ENCODE measurements around the gene TOX3.

Gene TOX3

GRCh38 chr16:52547004-52547833, at the start of gene TOX3:
Gene TOX3, minus strand, starts transcription at chr16:52547143. Its CDS starts 420 bp downstream, at chr16:52546723.
- no peak for DNase-seq

- no peak for DNase-seq
Observed at GRCh38 chr16:52592778-52593177, 45.8 kb upstream of the TOX3 start.

GRCh38 chr16:52591934-52592592, 45.1 kb upstream of the TOX3 start:
- DNase-seq, result no peak

GRCh38 chr16:52591471-52591870, 44.5 kb upstream of the TOX3 start:
- no peak for DNase-seq

- DNase-seq, result no peak
Observed at GRCh38 chr16:52586159-52586558, 39.2 kb upstream of the TOX3 start.

- DNase-seq, result no peak
Observed at GRCh38 chr16:52584354-52585320, 37.7 kb upstream of the TOX3 start.

GRCh38 chr16:52581530-52581929, 34.6 kb upstream of the TOX3 start:
- peak in 1 of 3 donors; percentile 1 for DNase-seq

GRCh38 chr16:52580488-52580887, 33.5 kb upstream of the TOX3 start:
- no peak for DNase-seq

GRCh38 chr16:52578829-52579498, 32.0 kb upstream of the TOX3 start:
- no peak for DNase-seq

- no peak for DNase-seq
Observed at GRCh38 chr16:52578007-52578828, 31.3 kb upstream of the TOX3 start.

GRCh38 chr16:52577130-52577706, 30.3 kb upstream of the TOX3 start:
- no peak for DNase-seq

- DNase-seq, result peak in 1 of 3 donors; percentile 1
Observed at GRCh38 chr16:52573365-52574299, 26.7 kb upstream of the TOX3 start.

- DNase-seq, result peak in 1 of 3 donors; percentile 12
Observed at GRCh38 chr16:52572656-52573055, 25.7 kb upstream of the TOX3 start.

- no peak for DNase-seq
Observed at GRCh38 chr16:52570495-52571091, 23.6 kb upstream of the TOX3 start.

GRCh38 chr16:52569701-52570100, 22.8 kb upstream of the TOX3 start:
- DNase-seq, result no peak

GRCh38 chr16:52568983-52569690, 22.2 kb upstream of the TOX3 start:
- DNase-seq, result no peak

- no peak for DNase-seq
Observed at GRCh38 chr16:52568495-52568894, 21.6 kb upstream of the TOX3 start.

GRCh38 chr16:52567193-52567592, 20.2 kb upstream of the TOX3 start:
- DNase-seq, result no peak
